ENCODE data around the gene MARVELD3. TPM values are rescaled to one million over a fixed set of nuclear protein-coding genes. Genes with fewer than 3 reads are reported as not detected.
"Not testable (repeated sequence)": the region's sequence is repeated elsewhere in the genome, so short reads cannot be mapped to it uniquely, and the experiment has no call there.

Gene MARVELD3
- not detected for total RNA-seq

GRCh38 chr16:71626018-71626857 lies at the start of gene MARVELD3:
MARVELD3 (plus strand) TSS chr16:71626184; CDS start chr16:71626230, 46 bp downstream.
- no peak within 1 kb of the TSS for H3K27ac Mint-ChIP-seq
- CTCF ChIA-PET = no interaction called here
- no peaks in the 10 kb centered on the region for H3K9me3 Mint-ChIP-seq (ENCODE audit: low read depth)
- H3K36me3 Mint-ChIP-seq = no peaks in the 10 kb centered on the region
- H3K27me3 Mint-ChIP-seq = peaks cover 30% of the 10 kb centered on the region
- H3K4me1 Mint-ChIP-seq = peaks cover 14% of the 10 kb centered on the region
- ATAC-seq = peak; percentile 37
- H3K4me3 Mint-ChIP-seq = peak within 1 kb of the TSS; percentile 42
- DNase-seq = no peak

GRCh38 chr16:71576971-71577370 lies 49.0 kb upstream of the MARVELD3 start, which contains the start of gene TAT:
TAT (minus strand) TSS chr16:71577092; CDS start chr16:71576415, 677 bp downstream.
- no peaks in the 10 kb centered on the region for H3K4me1 Mint-ChIP-seq
- H3K36me3 Mint-ChIP-seq = no peaks in the 10 kb centered on the region
- peaks cover 41% of the 10 kb centered on the region for H3K27me3 Mint-ChIP-seq
- H3K4me3 Mint-ChIP-seq = no peak within 1 kb of the TSS
- H3K27ac Mint-ChIP-seq = no peak within 1 kb of the TSS
- CTCF ChIA-PET = interaction anchor here (0.6 to 1.7 kb wide), 5 partner anchors 11 to 115 kb away, joined by 3 to 6 read pairs (median 4); partner anchors contain the start of gene ZNF23
- no peak for DNase-seq
- no peak for ATAC-seq
- no peaks in the 10 kb centered on the region for H3K9me3 Mint-ChIP-seq (ENCODE audit: low read depth)

GRCh38 chr16:71582553-71582848 lies 43.5 kb upstream of the MARVELD3 start:
- CTCF ChIA-PET = interaction anchor here (3.0 kb wide), 1 partner anchor 29 kb away, joined by 8 read pairs; no protein-coding TSS in a partner anchor
- not testable (repeated sequence) for H3K27ac Mint-ChIP-seq; H3K4me1 Mint-ChIP-seq; H3K4me3 Mint-ChIP-seq; H3K36me3 Mint-ChIP-seq; H3K9me3 Mint-ChIP-seq (ENCODE audit: low read depth); ATAC-seq; DNase-seq
- peaks cover 28% of the 10 kb centered on the region for H3K27me3 Mint-ChIP-seq

- ATAC-seq = no peak
- DNase-seq = no peak
- Mint-ChIP-seq H3K9me3 (ENCODE audit: low read depth) (no peaks in the 10 kb centered on the region), H3K4me3 (no peak overlapping the region), H3K27ac (no peak overlapping the region), H3K36me3 (no peaks in the 10 kb centered on the region), H3K27me3 (peaks cover 23% of the 10 kb centered on the region), H3K4me1 (no peaks in the 10 kb centered on the region)
- CTCF ChIA-PET = interaction anchor here (3.0 kb wide), 1 partner anchor 26 kb away, joined by 8 read pairs; no protein-coding TSS in a partner anchor
These were observed 41.3 kb upstream of the MARVELD3 start for GRCh38 chr16:71584543-71585317.

- DNase-seq (no peak), ATAC-seq (no peak)
- H3K4me3 Mint-ChIP-seq = no peak overlapping the region
- no peaks in the 10 kb centered on the region for H3K9me3 Mint-ChIP-seq (ENCODE audit: low read depth)
- no peaks in the 10 kb centered on the region for H3K4me1 Mint-ChIP-seq
- no peaks in the 10 kb centered on the region for H3K36me3 Mint-ChIP-seq
- H3K27ac Mint-ChIP-seq = no peak overlapping the region
- CTCF ChIA-PET = no interaction called here
- H3K27me3 Mint-ChIP-seq = peaks cover 23% of the 10 kb centered on the region
These were observed 40.7 kb upstream of the MARVELD3 start for GRCh38 chr16:71585318-71585703.

GRCh38 chr16:71589334-71589733 lies 36.6 kb upstream of the MARVELD3 start:
- CTCF ChIA-PET; H3K27ac Mint-ChIP-seq; H3K36me3 Mint-ChIP-seq; H3K4me3 Mint-ChIP-seq; H3K9me3 Mint-ChIP-seq (ENCODE audit: low read depth); DNase-seq; ATAC-seq; H3K4me1 Mint-ChIP-seq: not testable (repeated sequence)
- H3K27me3 Mint-ChIP-seq = peaks cover 37% of the 10 kb centered on the region

- DNase-seq; H3K27ac Mint-ChIP-seq; H3K36me3 Mint-ChIP-seq; H3K4me3 Mint-ChIP-seq; H3K4me1 Mint-ChIP-seq; CTCF ChIA-PET; H3K9me3 Mint-ChIP-seq (ENCODE audit: low read depth); ATAC-seq: not testable (repeated sequence)
- peaks cover 36% of the 10 kb centered on the region for H3K27me3 Mint-ChIP-seq
These were observed 35.9 kb upstream of the MARVELD3 start for GRCh38 chr16:71590071-71590470.

GRCh38 chr16:71590584-71590983 lies 35.4 kb upstream of the MARVELD3 start:
- H3K36me3 Mint-ChIP-seq = no peaks in the 10 kb centered on the region
- H3K27ac Mint-ChIP-seq = no peak overlapping the region
- no peaks in the 10 kb centered on the region for H3K9me3 Mint-ChIP-seq (ENCODE audit: low read depth)
- no peaks in the 10 kb centered on the region for H3K4me1 Mint-ChIP-seq
- CTCF ChIA-PET = no interaction called here
- ATAC-seq = no peak
- H3K4me3 Mint-ChIP-seq = no peak overlapping the region
- peaks cover 31% of the 10 kb centered on the region for H3K27me3 Mint-ChIP-seq
- DNase-seq = no peak

- Mint-ChIP-seq H3K27ac (no peak overlapping the region), H3K27me3 (peaks cover 33% of the 10 kb centered on the region), H3K4me1 (no peaks in the 10 kb centered on the region), H3K4me3 (no peak overlapping the region), H3K9me3 (ENCODE audit: low read depth) (no peaks in the 10 kb centered on the region), H3K36me3 (no peaks in the 10 kb centered on the region)
- CTCF ChIA-PET = interaction anchor here (0.7 to 2.9 kb wide), 2 partner anchors 19 to 334 kb away, joined by 3 to 10 read pairs; no protein-coding TSS in a partner anchor
- DNase-seq = no peak
- ATAC-seq = no peak
These were observed 34.1 kb upstream of the MARVELD3 start for GRCh38 chr16:71591917-71592316.

- DNase-seq = no peak
- CTCF ChIA-PET = interaction anchor here (2.9 kb wide), 1 partner anchor 18 kb away, joined by 10 read pairs; no protein-coding TSS in a partner anchor
- Mint-ChIP-seq H3K36me3 (no peaks in the 10 kb centered on the region), H3K4me1 (no peaks in the 10 kb centered on the region), H3K27ac (no peak overlapping the region), H3K9me3 (ENCODE audit: low read depth) (no peaks in the 10 kb centered on the region), H3K4me3 (no peak overlapping the region), H3K27me3 (peaks cover 44% of the 10 kb centered on the region)
- ATAC-seq = no peak
These were observed 32.7 kb upstream of the MARVELD3 start for GRCh38 chr16:71593048-71593999.

GRCh38 chr16:71594000-71594646 lies 31.9 kb upstream of the MARVELD3 start:
- no peaks in the 10 kb centered on the region for H3K4me1 Mint-ChIP-seq
- CTCF ChIA-PET = interaction anchor here (2.9 kb wide), 1 partner anchor 17 kb away, joined by 10 read pairs; no protein-coding TSS in a partner anchor

GRCh38 chr16:71595340-71595826 lies 30.6 kb upstream of the MARVELD3 start:
- H3K27me3 Mint-ChIP-seq = peaks cover 53% of the 10 kb centered on the region
- H3K27ac Mint-ChIP-seq; ATAC-seq; H3K4me3 Mint-ChIP-seq; H3K4me1 Mint-ChIP-seq; H3K36me3 Mint-ChIP-seq; CTCF ChIA-PET; DNase-seq; H3K9me3 Mint-ChIP-seq (ENCODE audit: low read depth): not testable (repeated sequence)

More at GRCh38 chr16:71594000-71594646, 31.9 kb upstream of the MARVELD3 start:
- H3K4me3 Mint-ChIP-seq = no peak overlapping the region
- ATAC-seq = no peak
- no peak overlapping the region for H3K27ac Mint-ChIP-seq
- DNase-seq = no peak
- H3K36me3 Mint-ChIP-seq = no peaks in the 10 kb centered on the region
- peaks cover 49% of the 10 kb centered on the region for H3K27me3 Mint-ChIP-seq
- no peaks in the 10 kb centered on the region for H3K9me3 Mint-ChIP-seq (ENCODE audit: low read depth)
